Measurements from ENCODE around the gene ICAM1. TPM values are rescaled to one million over a fixed set of nuclear protein-coding genes. Genes with fewer than 3 reads are reported as not detected.

The ICAM1 gene
- total and polyA plus RNA-seq, 2 of the 13 experiments (the other 11 are each of a cell fraction or from before 2014, with no cell fraction given) = 37.9 to 98.4 TPM

DNA sequence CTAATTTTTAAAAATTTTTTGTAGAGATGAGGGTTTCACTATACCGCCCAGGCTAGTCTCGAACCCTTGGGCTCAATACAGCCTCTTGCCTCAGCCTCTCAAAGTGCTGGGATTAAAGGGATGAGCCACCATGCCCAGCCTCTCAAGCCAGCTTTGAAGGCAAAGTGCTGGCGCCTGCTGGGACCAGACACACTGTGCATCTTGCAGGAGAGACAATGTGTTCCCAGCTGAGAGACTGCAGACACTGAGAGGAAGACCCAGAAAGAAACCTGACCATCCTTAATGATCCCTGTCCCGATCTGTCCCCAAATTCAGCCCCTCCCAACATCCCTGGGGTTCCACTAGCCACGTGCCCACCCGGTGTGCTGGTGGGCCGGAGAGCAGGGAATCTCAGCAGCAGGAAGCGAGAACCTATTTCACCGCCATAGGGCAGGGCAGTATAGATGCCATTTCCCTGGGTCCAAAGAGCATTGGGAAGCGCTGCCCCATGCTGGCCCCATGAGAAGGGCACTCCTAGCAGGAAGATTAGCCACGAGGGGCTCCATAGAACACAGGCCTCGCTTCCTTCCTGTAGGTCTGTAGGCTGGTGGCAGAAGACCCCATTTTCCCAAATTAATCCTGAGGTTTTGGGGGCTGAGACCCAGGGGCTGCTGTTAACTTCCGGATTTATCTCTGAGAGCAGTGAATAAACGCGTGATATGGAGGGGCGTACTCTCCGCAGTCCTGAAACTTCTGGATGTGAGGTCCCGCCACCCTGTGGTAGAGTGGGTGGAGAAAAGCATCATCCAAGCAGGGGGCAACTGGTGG is 61.4 kb downstream of the ICAM1 start (continued):
- TF ChIP-seq ZNF33B (CRISPR knock-in tag; IDR thresholded peaks at IDR 0.05) (no peak), ATF7 (IDR thresholded peaks at IDR 0.05) (no peak), ATF7 (CRISPR knock-in tag; IDR thresholded peaks at IDR 0.05) (no peak), ZNF547 (CRISPR knock-in tag; IDR thresholded peaks at IDR 0.05) (no peak), ZNF678 (CRISPR knock-in tag; IDR thresholded peaks at IDR 0.05) (no peak), NFYC (CRISPR knock-in tag; IDR thresholded peaks at IDR 0.05) (no peak), ZKSCAN1 (IDR thresholded peaks at IDR 0.05; ENCODE audit: low read length) (no peak)

DNA sequence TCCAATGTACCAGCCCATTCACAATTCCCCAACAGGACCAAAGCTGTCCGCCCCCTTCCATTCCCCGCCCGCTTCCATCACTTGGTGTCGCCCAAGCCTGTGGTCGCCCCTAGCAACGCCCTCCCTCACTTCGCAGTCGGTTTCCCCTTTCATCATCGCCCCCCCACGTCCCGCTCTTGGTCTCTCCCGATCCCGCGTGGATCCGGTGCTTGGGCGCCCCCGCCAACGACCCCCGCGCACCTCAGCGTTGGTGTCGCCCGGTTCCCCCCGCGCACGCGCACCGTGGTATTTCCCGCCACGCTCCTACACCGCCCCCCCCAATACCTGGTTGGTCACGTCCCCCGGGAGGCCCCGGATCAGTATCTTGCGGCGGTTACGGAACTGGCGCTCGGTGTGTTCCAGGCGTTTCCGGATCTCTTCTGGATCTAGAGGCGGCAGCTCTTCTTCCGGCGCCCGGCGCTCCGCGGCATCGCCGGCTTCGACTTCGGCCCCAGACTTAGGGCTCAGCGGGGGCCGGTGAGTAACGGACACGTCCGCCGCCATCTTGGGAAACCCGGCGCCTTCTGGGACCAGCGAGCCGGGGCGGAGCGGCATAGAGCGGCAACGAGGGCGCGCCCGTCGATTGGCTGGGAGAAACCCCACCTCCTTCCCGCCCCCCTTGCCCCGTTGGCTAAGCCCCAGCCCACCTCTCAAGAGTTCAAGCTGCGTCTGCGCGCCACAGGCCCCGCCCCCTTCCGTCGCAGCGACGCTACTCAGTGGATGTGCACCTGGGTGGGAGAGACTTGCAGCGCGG is 62.2 kb downstream of the ICAM1 start, which contains the start of gene RAVER1:
Gene RAVER1 (minus strand): TSS at position 565 of the 793 bp plus-strand sequence. CDS start 22 bp downstream, at position 543.
- Histone ChIP-seq H3K79me2 (ENCODE audit: insufficient read depth, low read length) (peaks cover 37% of the 10 kb centered on the region), H3K9me3 (ENCODE audit: low read length) (no peaks in the 10 kb centered on the region), H3K9ac (ENCODE audit: insufficient read depth, low read depth, low read length) (peak within 1 kb of the TSS; percentile 96), H3K4me2 (ENCODE audit: low read depth, low read length) (peak within 1 kb of the TSS; percentile 98), H3K4me3 (replicated peaks in 1 of 3; ENCODE audit: insufficient read depth in 1 of 3, low read depth in 2 of 3, low read length in 3 of 3) (peak within 1 kb of the TSS; percentile 77 to 89 (median 86)), H3K27ac (ENCODE audit: extremely low read length, insufficient read depth, low read length) (peak within 1 kb of the TSS; percentile 95), H3K36me3 (replicated peaks in 1 of 2; ENCODE audit: control insufficient read depth in 1 of 2, insufficient read depth in 2 of 2, low read length in 2 of 2) (peaks cover 18 to 28% of the 10 kb centered on the region in 2 experiments), H2AFZ (ENCODE audit: low read length) (no peak within 1 kb of the TSS), H3K27me3 (ENCODE audit: control insufficient read depth in 1 of 2, insufficient read depth in 2 of 2, low read length in 2 of 2) (no peaks in the 10 kb centered on the region; a peak in 1 of 5 replicates), H4K20me1 (ENCODE audit: insufficient read depth, low read length) (peaks cover 12% of the 10 kb centered on the region; the same call in 1 of the 2 replicates), H3K4me1 (ENCODE audit: insufficient read depth, low read length) (peaks cover 37% of the 10 kb centered on the region)
- in situ Hi-C loops (cut with HindIII; ENCODE audit: extremely low pct_ligation_motif_present, low pct_unique_long_range_greater_than_20kb) = no loop called here
- WGBS (ENCODE audit: low lambda C conversion rate) = under 1% methylated on average over 47 of the region's 82 CpGs
- FAIRE-seq = peak; percentile 54
- DNase-seq (ENCODE audit: low spot score) = peak; percentile 91
- POLR2A ChIA-PET = interaction anchor here (0.5 to 6.9 kb wide), 19 partner anchors 9 to 388 kb away, joined by 3 to 79 read pairs (median 5); partner anchors contain the start of genes CDC37, FDX2, ICAM1 and ICAM4
- ATAC-seq = peak; percentile 70
- no TSS peak for BruUV-seq (replicated peaks)
- CTCF ChIA-PET (ENCODE audit: low intra/inter-chr PET ratio, low total read pairs) = no interaction called here
- intact Hi-C loops (cut with micrococcal nuclease; ENCODE audit: unreplicated experiment) = loop anchor here (2.0 kb wide), 1 partner anchor 40 kb away; no protein-coding TSS in a partner anchor
- peak; percentile 58; the same call in 1 of the 2 replicates for TF ChIP-seq ZSCAN29 (CRISPR knock-in tag; conservative IDR thresholded peaks at IDR 0.05)
- no peak for TF ChIP-seq CCDC6 (CRISPR knock-in tag; IDR thresholded peaks at IDR 0.05)
- TF ChIP-seq, protein P1, sequence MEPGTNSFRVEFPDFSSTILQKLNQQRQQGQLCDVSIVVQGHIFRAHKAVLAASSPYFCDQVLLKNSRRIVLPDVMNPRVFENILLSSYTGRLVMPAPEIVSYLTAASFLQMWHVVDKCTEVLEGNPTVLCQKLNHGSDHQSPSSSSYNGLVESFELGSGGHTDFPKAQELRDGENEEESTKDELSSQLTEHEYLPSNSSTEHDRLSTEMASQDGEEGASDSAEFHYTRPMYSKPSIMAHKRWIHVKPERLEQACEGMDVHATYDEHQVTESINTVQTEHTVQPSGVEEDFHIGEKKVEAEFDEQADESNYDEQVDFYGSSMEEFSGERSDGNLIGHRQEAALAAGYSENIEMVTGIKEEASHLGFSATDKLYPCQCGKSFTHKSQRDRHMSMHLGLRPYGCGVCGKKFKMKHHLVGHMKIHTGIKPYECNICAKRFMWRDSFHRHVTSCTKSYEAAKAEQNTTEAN (CRISPR knock-in tag; conservative IDR thresholded peaks at IDR 0.05) = no peak
- TF ChIP-seq TBX3 (IDR thresholded peaks at IDR 0.05; ENCODE audit: borderline replicate concordance) = no peak
- TF ChIP-seq NFKB2 (CRISPR knock-in tag; IDR thresholded peaks at IDR 0.05; ENCODE audit: borderline replicate concordance) = peak; percentile 22; the same call in 1 of the 2 replicates
- 0 out of 2 replicates have a peak, but pooled peaks have one; percentile 17 for TF ChIP-seq HES4 (CRISPR knock-in tag; IDR thresholded peaks at IDR 0.05; ENCODE audit: borderline replicate concordance)
- TF ChIP-seq, protein P2, sequence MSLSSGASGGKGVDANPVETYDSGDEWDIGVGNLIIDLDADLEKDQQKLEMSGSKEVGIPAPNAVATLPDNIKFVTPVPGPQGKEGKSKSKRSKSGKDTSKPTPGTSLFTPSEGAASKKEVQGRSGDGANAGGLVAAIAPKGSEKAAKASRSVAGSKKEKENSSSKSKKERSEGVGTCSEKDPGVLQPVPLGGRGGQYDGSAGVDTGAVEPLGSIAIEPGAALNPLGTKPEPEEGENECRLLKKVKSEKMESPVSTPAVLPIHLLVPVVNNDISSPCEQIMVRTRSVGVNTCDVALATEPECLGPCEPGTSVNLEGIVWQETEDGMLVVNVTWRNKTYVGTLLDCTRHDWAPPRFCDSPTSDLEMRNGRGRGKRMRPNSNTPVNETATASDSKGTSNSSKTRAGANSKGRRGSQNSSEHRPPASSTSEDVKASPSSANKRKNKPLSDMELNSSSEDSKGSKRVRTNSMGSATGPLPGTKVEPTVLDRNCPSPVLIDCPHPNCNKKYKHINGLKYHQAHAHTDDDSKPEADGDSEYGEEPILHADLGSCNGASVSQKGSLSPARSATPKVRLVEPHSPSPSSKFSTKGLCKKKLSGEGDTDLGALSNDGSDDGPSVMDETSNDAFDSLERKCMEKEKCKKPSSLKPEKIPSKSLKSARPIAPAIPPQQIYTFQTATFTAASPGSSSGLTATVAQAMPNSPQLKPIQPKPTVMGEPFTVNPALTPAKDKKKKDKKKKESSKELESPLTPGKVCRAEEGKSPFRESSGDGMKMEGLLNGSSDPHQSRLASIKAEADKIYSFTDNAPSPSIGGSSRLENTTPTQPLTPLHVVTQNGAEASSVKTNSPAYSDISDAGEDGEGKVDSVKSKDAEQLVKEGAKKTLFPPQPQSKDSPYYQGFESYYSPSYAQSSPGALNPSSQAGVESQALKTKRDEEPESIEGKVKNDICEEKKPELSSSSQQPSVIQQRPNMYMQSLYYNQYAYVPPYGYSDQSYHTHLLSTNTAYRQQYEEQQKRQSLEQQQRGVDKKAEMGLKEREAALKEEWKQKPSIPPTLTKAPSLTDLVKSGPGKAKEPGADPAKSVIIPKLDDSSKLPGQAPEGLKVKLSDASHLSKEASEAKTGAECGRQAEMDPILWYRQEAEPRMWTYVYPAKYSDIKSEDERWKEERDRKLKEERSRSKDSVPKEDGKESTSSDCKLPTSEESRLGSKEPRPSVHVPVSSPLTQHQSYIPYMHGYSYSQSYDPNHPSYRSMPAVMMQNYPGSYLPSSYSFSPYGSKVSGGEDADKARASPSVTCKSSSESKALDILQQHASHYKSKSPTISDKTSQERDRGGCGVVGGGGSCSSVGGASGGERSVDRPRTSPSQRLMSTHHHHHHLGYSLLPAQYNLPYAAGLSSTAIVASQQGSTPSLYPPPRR (CRISPR knock-in tag; IDR thresholded peaks at IDR 0.05; ENCODE audit: borderline replicate concordance) = peak; percentile 54; the same call in 1 of the 2 replicates

All from HepG2 (cell line).